ENCODE results near the gene AMPH.
"Not testable (repeated sequence)": the region's sequence is repeated elsewhere in the genome, so short reads cannot be mapped to it uniquely, and the experiment has no call there.

AMPH gene

GRCh38 chr7:38394660-38395059 lies 236.5 kb downstream of the AMPH start:
- no peak for DNase-seq (ENCODE audit: low read depth)

GRCh38 chr7:38393874-38394273 lies 237.3 kb downstream of the AMPH start:
- no peak for DNase-seq (ENCODE audit: low read depth)

GRCh38 chr7:38391751-38392150 lies 239.4 kb downstream of the AMPH start:
- no peak for DNase-seq (ENCODE audit: low read depth)

GRCh38 chr7:38385682-38386081 lies 245.5 kb downstream of the AMPH start:
- no peak for DNase-seq (ENCODE audit: low read depth)

- no peak for DNase-seq (ENCODE audit: low read depth)
Observed at GRCh38 chr7:38383281-38383680, 247.9 kb downstream of the AMPH start.

- DNase-seq (ENCODE audit: low read depth), result no peak
Observed at GRCh38 chr7:38382684-38383083, 248.5 kb downstream of the AMPH start.

GRCh38 chr7:38375453-38375852 lies 255.7 kb downstream of the AMPH start:
- no peak for DNase-seq (ENCODE audit: low read depth)

- no peak for DNase-seq (ENCODE audit: low read depth)
Observed at GRCh38 chr7:38374507-38374906, 256.7 kb downstream of the AMPH start.

- no peak for DNase-seq (ENCODE audit: low read depth)
Observed at GRCh38 chr7:38373155-38373554, 258.0 kb downstream of the AMPH start.

GRCh38 chr7:38372290-38372689 lies 258.9 kb downstream of the AMPH start:
- no peak for DNase-seq (ENCODE audit: low read depth)

GRCh38 chr7:38369816-38370493 lies 261.2 kb downstream of the AMPH start:
- DNase-seq (ENCODE audit: low read depth), result peak; percentile 81

- peak; percentile 64 for DNase-seq (ENCODE audit: low read depth)
Observed at GRCh38 chr7:38368191-38368605, 263.0 kb downstream of the AMPH start.

- no peak for DNase-seq (ENCODE audit: low read depth)
Observed at GRCh38 chr7:38367301-38367890, 263.8 kb downstream of the AMPH start.

- DNase-seq (ENCODE audit: low read depth), result not testable (repeated sequence)
Observed at GRCh38 chr7:38363379-38363778, 267.8 kb downstream of the AMPH start.

- not testable (repeated sequence) for DNase-seq (ENCODE audit: low read depth)
Observed at GRCh38 chr7:38362611-38363237, 268.4 kb downstream of the AMPH start.

- DNase-seq (ENCODE audit: low read depth), result no peak
Observed at GRCh38 chr7:38360776-38361175, 270.4 kb downstream of the AMPH start.

- DNase-seq (ENCODE audit: low read depth), result peak; percentile 65
Observed at GRCh38 chr7:38359071-38359601, 272.0 kb downstream of the AMPH start.

GRCh38 chr7:38358273-38358831 lies 272.8 kb downstream of the AMPH start:
- DNase-seq (ENCODE audit: low read depth), result not testable (repeated sequence)

- not testable (repeated sequence) for DNase-seq (ENCODE audit: low read depth)
Observed at GRCh38 chr7:38354271-38354851, 276.8 kb downstream of the AMPH start.

- DNase-seq (ENCODE audit: low read depth), result not testable (repeated sequence)
Observed at GRCh38 chr7:38353431-38353881, 277.7 kb downstream of the AMPH start.

GRCh38 chr7:38351601-38352000 lies 279.6 kb downstream of the AMPH start:
- no peak for DNase-seq (ENCODE audit: low read depth)

- DNase-seq (ENCODE audit: low read depth), result not testable (repeated sequence)
Observed at GRCh38 chr7:38350777-38351176, 280.4 kb downstream of the AMPH start.

Data from stimulated activated CD8-positive, alpha-beta memory T cell treated with anti-CD3 and anti-CD28 coated beads, Interleukin-4, amount 100 ng/mL, for 24 hours (primary cell).